CD4-positive, alpha-beta T cell treated with Interleukin-4 for 1 hour (primary cell): Measurements from ENCODE around the gene GSK3B.
"Not testable (repeated sequence)": the region's sequence is repeated elsewhere in the genome, so short reads cannot be mapped to it uniquely, and the experiment has no call there.

Source experiments
- DNase-seq, 2 donors: peaks; one replicate each; pipeline ENCODE4 v3.0.0-alpha.2; 2020 to 2022

GSK3B gene

DNA sequence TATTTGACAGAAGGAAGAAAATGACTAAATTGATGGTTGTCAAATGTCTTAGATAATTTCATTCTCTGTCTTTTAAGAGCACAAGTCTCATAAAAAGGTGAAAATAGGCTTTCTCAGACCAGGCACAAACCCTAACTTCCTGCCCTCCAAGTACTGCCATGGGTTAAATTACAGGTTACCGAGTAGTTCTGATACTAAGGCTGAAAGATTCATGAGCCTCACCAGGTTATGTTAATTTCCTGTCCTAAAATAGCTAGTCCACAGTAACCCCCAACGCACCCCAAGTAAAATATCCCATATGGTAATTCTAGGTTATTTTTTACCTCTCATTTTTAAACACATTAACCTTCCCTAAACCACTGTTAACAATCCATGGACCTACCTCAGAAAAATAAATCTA, 42.0 kb downstream of the GSK3B start:
- DNase-seq = no peak

DNA sequence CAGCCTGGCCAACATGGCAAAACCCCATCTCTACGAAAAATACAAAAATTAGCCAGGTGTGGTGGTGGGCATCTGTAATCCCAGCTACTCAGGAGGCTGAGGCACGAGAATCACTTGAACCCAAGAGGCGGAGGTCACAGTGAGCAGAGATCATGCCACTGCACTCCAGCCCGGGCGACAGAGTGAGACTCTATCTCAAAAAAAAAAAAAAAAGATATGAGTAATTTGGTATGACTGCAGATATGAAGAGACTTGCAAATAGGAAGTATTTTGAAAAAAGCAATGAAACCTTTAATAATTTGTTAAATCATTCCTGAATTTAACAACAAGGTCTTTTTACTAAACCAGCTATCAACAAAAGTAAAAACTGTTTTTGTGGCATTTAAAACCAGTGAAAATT, 42.7 kb downstream of the GSK3B start:
- not testable (repeated sequence) for DNase-seq

DNA sequence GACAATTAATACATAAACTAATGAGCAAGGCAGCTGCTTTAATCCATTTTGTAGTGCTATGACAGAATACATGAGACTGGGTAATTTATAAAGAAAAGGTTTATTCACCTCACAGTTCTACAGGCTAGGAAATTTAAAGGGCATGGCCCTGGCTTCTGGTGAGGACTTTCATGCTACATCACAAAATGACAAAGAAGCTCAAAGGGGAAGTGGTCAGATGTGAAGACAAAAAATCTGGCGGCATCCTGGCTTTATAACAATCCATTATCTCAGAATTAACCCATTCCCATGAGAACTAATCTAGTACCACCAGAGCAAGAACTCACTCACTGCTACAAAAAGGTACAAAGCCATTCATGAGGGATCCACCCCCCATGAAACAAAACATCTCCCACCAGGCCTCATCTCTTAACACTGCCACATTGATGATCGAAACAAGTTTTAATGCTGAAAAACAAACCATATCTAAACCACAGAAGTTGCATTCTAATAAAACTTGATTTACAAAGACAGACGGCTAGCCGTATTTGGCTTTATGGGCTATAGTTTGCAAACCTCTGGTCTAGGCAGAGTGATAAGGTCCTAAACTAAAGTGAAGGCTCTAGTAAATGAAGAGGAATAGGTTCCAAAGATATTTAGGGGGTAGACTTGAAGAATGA, 44.2 kb downstream of the GSK3B start:
- DNase-seq = no peak

DNA sequence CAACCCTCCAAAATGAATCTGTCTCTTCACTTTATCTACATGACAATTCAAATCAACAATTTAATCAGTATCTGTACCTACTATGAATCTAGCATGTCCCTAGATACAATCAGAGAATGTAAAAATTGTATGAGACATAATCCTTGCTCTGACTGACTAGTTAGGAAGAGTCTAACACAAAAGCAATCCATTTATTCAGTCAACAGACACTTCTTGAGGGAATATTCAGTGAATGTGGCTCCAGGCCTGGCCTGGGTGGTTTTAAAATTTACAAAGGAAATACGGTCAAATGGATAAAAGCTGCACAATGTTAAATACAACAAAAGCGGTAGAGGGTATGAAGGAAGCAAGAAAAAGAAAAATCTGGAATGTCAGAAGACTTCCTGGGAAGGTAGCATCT, 45.2 kb downstream of the GSK3B start:
- no peak for DNase-seq

GRCh38 chr3:120048355-120049041, 45.7 kb downstream of the GSK3B start:
- no peak for DNase-seq

GRCh38 chr3:120047686-120048085, 46.6 kb downstream of the GSK3B start:
- no peak for DNase-seq

GRCh38 chr3:120040813-120041377, 53.4 kb downstream of the GSK3B start:
- DNase-seq = no peak

- DNase-seq = no peak
Measured at GRCh38 chr3:120039642-120040610, 54.3 kb downstream of the GSK3B start.

GRCh38 chr3:120033596-120033995, 60.7 kb downstream of the GSK3B start:
- DNase-seq = peak in 1 of 2 donors; percentile 34

- DNase-seq = no peak
Measured at GRCh38 chr3:120031561-120031960, 62.7 kb downstream of the GSK3B start.

DNA sequence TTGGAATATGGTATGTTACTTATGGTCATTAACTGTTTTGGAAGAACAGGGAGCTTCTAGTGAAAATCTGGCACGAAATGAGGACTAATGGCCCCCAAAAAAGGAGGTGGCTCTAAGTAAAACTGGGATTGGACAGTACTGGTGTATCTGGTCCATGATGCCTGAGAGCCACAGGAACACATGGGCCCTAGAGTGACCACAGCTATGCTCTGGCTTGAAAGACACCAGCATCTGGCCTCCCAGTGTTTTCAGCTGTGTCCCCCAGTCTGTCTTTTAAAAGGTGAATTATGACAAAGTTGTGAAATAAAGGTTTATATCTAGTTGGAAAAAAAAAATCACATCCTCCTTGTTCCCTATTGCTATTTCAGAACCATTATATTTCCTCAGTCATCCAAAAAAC, 64.5 kb downstream of the GSK3B start:
- no peak for DNase-seq

- DNase-seq = no peak
Measured at GRCh38 chr3:120028271-120029047, 65.8 kb downstream of the GSK3B start.

DNA sequence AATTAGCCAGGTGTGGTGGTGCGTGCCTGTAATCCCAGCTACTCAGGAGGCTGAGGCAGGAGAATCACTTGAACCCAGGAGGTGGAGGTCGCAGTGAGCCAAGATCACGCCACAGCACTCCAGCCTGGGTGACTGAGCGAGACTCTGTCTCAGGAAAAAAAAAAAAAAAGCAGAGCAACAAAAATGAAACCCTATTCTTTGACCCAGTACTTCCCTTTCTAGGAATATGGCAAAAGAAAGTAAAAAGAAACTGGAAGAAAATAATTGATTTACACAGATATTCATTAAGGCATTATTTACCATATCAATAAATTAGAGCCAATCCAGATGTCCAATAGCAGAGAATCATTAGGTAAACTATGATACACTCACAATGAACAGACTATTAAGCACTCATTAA, 67.0 kb downstream of the GSK3B start:
- DNase-seq = no peak

GRCh38 chr3:120025520-120025919, 68.7 kb downstream of the GSK3B start:
- DNase-seq = no peak

DNA sequence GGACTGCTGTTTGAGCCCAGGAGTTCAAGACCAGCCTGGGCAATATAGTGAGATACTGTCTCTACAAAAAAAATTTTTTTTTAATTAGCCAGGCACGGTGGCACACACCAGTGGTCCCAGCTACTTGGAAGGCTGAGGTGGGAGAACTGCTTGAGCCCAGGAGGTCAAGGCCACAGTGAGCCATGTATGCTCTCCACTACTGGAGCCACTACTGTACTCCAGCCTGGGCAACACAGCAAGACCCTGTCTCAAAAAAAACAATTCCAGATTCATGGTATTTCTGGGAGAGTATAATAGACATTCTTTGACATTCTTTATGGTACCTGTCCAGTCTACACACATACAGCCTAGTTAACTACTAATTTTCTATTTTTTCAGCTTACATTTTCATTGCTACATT, 70.1 kb downstream of the GSK3B start:
- DNase-seq = no peak

GRCh38 chr3:120022729-120023128, 71.5 kb downstream of the GSK3B start:
- DNase-seq = no peak

DNA sequence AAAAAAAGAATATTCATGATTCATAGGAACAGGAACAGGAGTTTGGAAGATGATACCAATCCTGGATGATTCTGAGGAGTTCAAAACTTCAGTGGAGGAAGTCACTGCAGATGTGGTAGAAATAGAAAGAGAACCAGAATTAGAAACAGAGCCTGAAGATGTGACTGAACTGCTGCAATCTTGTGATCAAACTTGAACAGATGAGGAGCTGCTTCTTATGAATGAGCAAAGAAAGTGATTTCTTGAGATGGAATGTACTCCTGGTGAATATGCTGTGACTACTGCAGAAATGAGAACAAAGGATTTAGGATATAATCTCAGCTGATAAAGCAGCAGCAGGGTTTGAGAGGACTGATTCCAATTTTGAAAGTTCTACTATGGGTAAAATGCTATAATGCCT, 72.7 kb downstream of the GSK3B start:
- no peak for DNase-seq

- no peak for DNase-seq
Measured at GRCh38 chr3:120018299-120018698, 75.9 kb downstream of the GSK3B start.

GRCh38 chr3:120017692-120018091, 76.6 kb downstream of the GSK3B start:
- DNase-seq = no peak

- DNase-seq = no peak
Measured at GRCh38 chr3:120013481-120013880, 80.8 kb downstream of the GSK3B start.

- not testable (repeated sequence) for DNase-seq
Measured at GRCh38 chr3:120005741-120006140, 88.5 kb downstream of the GSK3B start.

- not testable (repeated sequence) for DNase-seq
Measured at GRCh38 chr3:120004008-120004498, 90.2 kb downstream of the GSK3B start.
